HepG2 (cell line): ENCODE results near the gene CEP78. TPM values are rescaled to one million over a fixed set of nuclear protein-coding genes. Genes with fewer than 3 reads are reported as not detected.
A peak's percentile ranks its signal among the peaks of the same experiment; 100 is the strongest.

Experiments used
- ATF5 ChIP-seq: sonication (generic); formaldehyde crosslinking; IDR thresholded peaks from 2 replicates; pipeline ENCODE4 v1.4.0; 2020; ENCODE audit warnings: mild to moderate bottlenecking, low read depth, missing genetic modification reagents
- CEBPG ChIP-seq: IDR thresholded peaks from 2 replicates; pipeline ENCODE4 v1.6.1; 2016
- DMTF1 ChIP-seq: sonication (generic); formaldehyde crosslinking; IDR thresholded peaks from 2 replicates; pipeline ENCODE4 v1.4.0; 2020; ENCODE audit warnings: mild to moderate bottlenecking, missing genetic modification reagents
- E2F2 ChIP-seq: sonication (generic); formaldehyde crosslinking; IDR thresholded peaks from 2 replicates; pipeline ENCODE4 v1.4.0; 2020; ENCODE audit warnings: missing genetic modification reagents, borderline replicate concordance
- JUN ChIP-seq: sonication (generic); formaldehyde crosslinking; IDR thresholded peaks from 2 replicates; pipeline ENCODE4 v1.4.0; 2020; ENCODE audit warnings: mild to moderate bottlenecking, missing genetic modification reagents
- KLF11 ChIP-seq: IDR thresholded peaks from 2 replicates; pipeline ENCODE4 v1.6.1; 2016; ENCODE audit warnings: missing compliant biosample characterization
- MTA1 ChIP-seq: sonication (generic); formaldehyde crosslinking; IDR thresholded peaks from 2 replicates; pipeline ENCODE4 v1.4.0; 2020; ENCODE audit warnings: missing genetic modification reagents, mild to moderate bottlenecking, borderline replicate concordance
- SUZ12 ChIP-seq: fragments of 150-350 bp; IDR thresholded peaks from 2 replicates; pipeline ENCODE4 v1.6.1; 2014; ENCODE audit warnings: low read depth, low read length
- TBX2 ChIP-seq: sonication (generic); formaldehyde crosslinking; IDR thresholded peaks from 2 replicates; pipeline ENCODE4 v1.5.0; 2020; ENCODE audit warnings: missing genetic modification reagents, mild to moderate bottlenecking, borderline replicate concordance
- XRCC5 ChIP-seq: fragments of 200-400 bp; formaldehyde crosslinking; optimal IDR thresholded peaks from 2 replicates; pipeline ENCODE3; 2017; ENCODE audit warnings: mild to moderate bottlenecking, low read length
- ZBTB7A ChIP-seq: sonication (generic); formaldehyde crosslinking; IDR thresholded peaks from 2 replicates; pipeline ENCODE4 v1.8.0; 2022; ENCODE audit warnings: mild to moderate bottlenecking, missing genetic modification reagents
- ZNF263 ChIP-seq: sonication (generic); formaldehyde crosslinking; IDR thresholded peaks from 2 replicates; pipeline ENCODE4 v1.4.0; 2020; ENCODE audit warnings: missing genetic modification reagents
- ZNF33B ChIP-seq: sonication (generic); formaldehyde crosslinking; IDR thresholded peaks from 2 replicates; pipeline ENCODE4 v1.5.1; 2020; ENCODE audit warnings: mild to moderate bottlenecking, missing genetic modification reagents
- ZNF343 ChIP-seq: sonication (generic); formaldehyde crosslinking; IDR thresholded peaks from 2 replicates; pipeline ENCODE4 v1.4.0; 2020; ENCODE audit warnings: mild to moderate bottlenecking, missing genetic modification reagents
- ZNF501 ChIP-seq: sonication (generic); formaldehyde crosslinking; IDR thresholded peaks from 2 replicates; pipeline ENCODE4 v1.5.1; 2020; ENCODE audit warnings: mild to moderate bottlenecking, moderate library complexity, missing genetic modification reagents
- ZNF687 ChIP-seq: sonication (generic); formaldehyde crosslinking; IDR thresholded peaks from 2 replicates; pipeline ENCODE4 v1.5.1; 2020; ENCODE audit warnings: mild to moderate bottlenecking, missing genetic modification reagents, moderate library complexity
- polyA plus RNA-seq, 8 experiments: library from polyadenylated mRNA; depleted of rRNA in 3 of 8; stranded (reverse) in 7 of 8; unstranded in 1 of 8; fragments of >200 nt; fragmentation: Illumina TruSeq in 4 of 8; extraction: Trizol in 4 of 8; gene quantifications; 2 replicates each; pipeline versions ENCODE4 v1.2.1 to v1.2.3, GENCODE V29; 2011 to 2016; ENCODE audit warnings: low read depth in 4 of 8, missing spikeins in 1 of 8, mixed read lengths in 1 of 8; ENCODE audit not compliant: insufficient read depth in 1 of 8
- total RNA-seq, 5 experiments: library from RNA; depleted of rRNA; stranded (reverse); fragments of >200 nt; fragmentation: Illumina TruSeq; extraction: Trizol; gene quantifications; 2 replicates each; pipeline ENCODE4 v1.2.3, GENCODE V29; 2016; ENCODE audit warnings: low read depth in 1 of 5
- TF ChIP-seq, protein P1 (sequence below): sonication (generic); formaldehyde crosslinking; IDR thresholded peaks from 2 replicates; pipeline ENCODE4 v1.4.0; 2020; ENCODE audit warnings: missing genetic modification reagents

CEP78 gene
- total and polyA plus RNA-seq, 2 of the 13 experiments (the other 11 are each of a cell fraction or from before 2014, with no cell fraction given) = 5.1 to 30.8 TPM

- TF ChIP-seq, protein P1, sequence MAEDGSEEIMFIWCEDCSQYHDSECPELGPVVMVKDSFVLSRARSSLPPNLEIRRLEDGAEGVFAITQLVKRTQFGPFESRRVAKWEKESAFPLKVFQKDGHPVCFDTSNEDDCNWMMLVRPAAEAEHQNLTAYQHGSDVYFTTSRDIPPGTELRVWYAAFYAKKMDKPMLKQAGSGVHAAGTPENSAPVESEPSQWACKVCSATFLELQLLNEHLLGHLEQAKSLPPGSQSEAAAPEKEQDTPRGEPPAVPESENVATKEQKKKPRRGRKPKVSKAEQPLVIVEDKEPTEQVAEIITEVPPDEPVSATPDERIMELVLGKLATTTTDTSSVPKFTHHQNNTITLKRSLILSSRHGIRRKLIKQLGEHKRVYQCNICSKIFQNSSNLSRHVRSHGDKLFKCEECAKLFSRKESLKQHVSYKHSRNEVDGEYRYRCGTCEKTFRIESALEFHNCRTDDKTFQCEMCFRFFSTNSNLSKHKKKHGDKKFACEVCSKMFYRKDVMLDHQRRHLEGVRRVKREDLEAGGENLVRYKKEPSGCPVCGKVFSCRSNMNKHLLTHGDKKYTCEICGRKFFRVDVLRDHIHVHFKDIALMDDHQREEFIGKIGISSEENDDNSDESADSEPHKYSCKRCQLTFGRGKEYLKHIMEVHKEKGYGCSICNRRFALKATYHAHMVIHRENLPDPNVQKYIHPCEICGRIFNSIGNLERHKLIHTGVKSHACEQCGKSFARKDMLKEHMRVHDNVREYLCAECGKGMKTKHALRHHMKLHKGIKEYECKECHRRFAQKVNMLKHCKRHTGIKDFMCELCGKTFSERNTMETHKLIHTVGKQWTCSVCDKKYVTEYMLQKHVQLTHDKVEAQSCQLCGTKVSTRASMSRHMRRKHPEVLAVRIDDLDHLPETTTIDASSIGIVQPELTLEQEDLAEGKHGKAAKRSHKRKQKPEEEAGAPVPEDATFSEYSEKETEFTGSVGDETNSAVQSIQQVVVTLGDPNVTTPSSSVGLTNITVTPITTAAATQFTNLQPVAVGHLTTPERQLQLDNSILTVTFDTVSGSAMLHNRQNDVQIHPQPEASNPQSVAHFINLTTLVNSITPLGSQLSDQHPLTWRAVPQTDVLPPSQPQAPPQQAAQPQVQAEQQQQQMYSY (CRISPR knock-in tag) = no peak
- TF ChIP-seq JUN (CRISPR knock-in tag) = no peak
- TF ChIP-seq ZBTB7A = no peak; the same call in none of the 2 replicates
- no peak for TF ChIP-seq DMTF1 (CRISPR knock-in tag)
- TF ChIP-seq MTA1 (CRISPR knock-in tag) = peak; percentile 68; the same call in 1 of the 2 replicates
- peak; percentile 84 for TF ChIP-seq ZNF343
- TF ChIP-seq E2F2 = peak; percentile 92; the same call in 1 of the 2 replicates
- TF ChIP-seq ATF5 = no peak
- TF ChIP-seq ZNF687 (CRISPR knock-in tag) = peak; percentile 94
- TF ChIP-seq SUZ12 = no peak
- no peak for TF ChIP-seq ZNF33B (CRISPR knock-in tag)
- TF ChIP-seq ZNF501 (CRISPR knock-in tag) = peak; percentile 83
- TF ChIP-seq XRCC5 = peak; percentile 41
- TF ChIP-seq TBX2 (CRISPR knock-in tag) = peak; percentile 73
- peak; percentile 76; the same call in 1 of the 2 replicates for TF ChIP-seq KLF11 (CRISPR knock-in tag)
- TF ChIP-seq ZNF263 (CRISPR knock-in tag) = peak; percentile 32; the same call in 1 of the 2 replicates
- peak; percentile 78 for TF ChIP-seq CEBPG (CRISPR knock-in tag)
Measured at GRCh38 chr9:78235762-78236550, at the start of gene CEP78 (continued).
